H1 (cell line): ENCODE data around the gene TTC34. TPM values are rescaled to one million over a fixed set of nuclear protein-coding genes. Genes with fewer than 3 reads are reported as not detected.

Experiments
- CHD7 ChIP-seq: fragments of 300-600 bp; sonication (generic); IDR thresholded peaks from 2 replicates; pipeline ENCODE4 v1.7.1; 2012; ENCODE audit warnings: low read length, moderate library complexity, mild to moderate bottlenecking, inconsistent platforms; ENCODE audit not compliant: insufficient replicate concordance
- KDM4A ChIP-seq: IDR thresholded peaks from one replicate; pipeline ENCODE4 v1.7.1; 2012; ENCODE audit warnings: low read depth, mild to moderate bottlenecking, moderate library complexity, low read length, inconsistent platforms; ENCODE audit not compliant: severe bottlenecking
- polyA plus RNA-seq, 7 experiments: library from polyadenylated mRNA; depleted of rRNA in 3 of 7; stranded (reverse) in 5 of 7; unstranded in 2 of 7; fragments of >200 nt in 5 of 7; fragments of 200-250 nt in 2 of 7; gene quantifications; 1 replicate in 5 of 7; 2 replicates in 1 of 7; 4 replicates in 1 of 7; pipeline versions ENCODE4 v1.2.1 to v1.2.3, GENCODE V29; 2011 to 2013; ENCODE audit warnings: missing spikeins in 2 of 7, mixed read lengths in 2 of 7
- total RNA-seq: library from RNA; stranded (reverse); fragmentation: NEBNext Ultra II Directional; extraction: Animal tissue kit (Norgen Biotek cat#: 25700); gene quantifications from 2 replicates; pipeline ENCODE4 v1.2.1, GENCODE V29; 2021

The TTC34 gene
- total and polyA plus RNA-seq, 2 of the 8 experiments (the other 6 are each of a cell fraction or from before 2014, with no cell fraction given) = 0.23 to 0.50 TPM

- TF ChIP-seq CHD7 = no peak
- TF ChIP-seq KDM4A = no peak
Measured at GRCh38 chr1:2796890-2797740, 4.4 kb downstream of the TTC34 start (continued).
